ENCODE results near the gene SCYGR8. TPM values are rescaled to one million over a fixed set of nuclear protein-coding genes. Genes with fewer than 3 reads are reported as not detected.
A peak's percentile ranks its signal among the peaks of the same experiment; 100 is the strongest.

SCYGR8 gene
- polyA plus RNA-seq, 2 donors = not detected

DNA sequence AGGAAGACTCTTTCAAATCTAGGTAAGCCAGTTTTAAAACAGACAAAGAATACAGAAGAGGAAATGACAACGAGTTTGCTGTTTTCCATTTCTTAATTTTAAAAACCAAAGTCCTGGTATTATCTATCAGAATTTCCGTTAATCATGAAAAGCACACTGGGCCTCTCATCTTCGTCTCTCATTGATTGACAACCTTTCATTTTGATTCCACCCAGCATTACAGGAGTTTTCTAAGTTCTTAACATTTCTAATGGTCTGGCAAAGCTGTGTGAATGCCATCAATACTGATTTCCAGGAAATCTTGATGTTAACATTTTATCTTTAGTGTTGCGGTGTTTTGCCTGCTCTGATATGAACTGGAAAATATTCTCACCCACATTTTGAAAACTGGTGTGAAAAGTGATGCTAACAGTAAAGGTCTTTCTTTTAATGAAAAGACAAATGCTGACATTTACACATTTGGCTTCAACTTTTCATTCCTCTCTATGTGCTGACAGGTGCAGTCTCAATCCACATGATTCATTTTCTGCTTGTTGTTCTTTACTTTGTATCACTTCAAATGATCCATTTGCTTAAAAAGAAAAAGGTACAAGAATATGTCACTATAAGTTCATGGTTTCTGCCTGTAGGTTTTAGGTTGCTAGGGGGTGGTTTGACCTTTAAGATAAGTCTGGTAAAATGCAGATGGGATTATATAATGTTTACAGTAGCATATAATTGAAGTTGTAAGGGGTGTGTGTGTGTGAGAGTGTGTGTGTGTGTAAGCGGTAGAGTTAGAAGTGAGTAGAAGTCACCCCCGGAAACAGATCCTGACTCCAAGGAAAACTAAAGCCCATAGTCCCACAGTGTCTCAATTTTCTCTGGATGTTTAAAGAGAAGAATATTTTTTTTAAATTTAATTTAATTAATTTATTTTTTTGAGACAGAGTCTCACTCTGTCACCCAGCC lies 29.5 kb downstream of the SCYGR8 start:
- Histone ChIP-seq H3K4me3 (ENCODE audit: low read depth in 1 of 2, low read length in 2 of 2) (no peak overlapping the region), H3K4me1 (ENCODE audit: control insufficient read depth in 2 of 2, insufficient read depth in 2 of 2, low read length in 1 of 2) (no peaks in the 10 kb centered on the region), H3K9me3 (ENCODE audit: control insufficient read depth in 2 of 2, insufficient read depth in 1 of 2, low read depth in 1 of 2, low read length in 1 of 2) (peaks cover 0 to 2% of the 10 kb centered on the region in 2 donors), H3K27me3 (ENCODE audit: control insufficient read depth in 1 of 2, insufficient read depth in 2 of 2, low read length in 2 of 2) (no peaks in the 10 kb centered on the region), H3K36me3 (ENCODE audit: control insufficient read depth in 2 of 2, insufficient read depth in 2 of 2, low read length in 1 of 2) (no peaks in the 10 kb centered on the region), H3K27ac (ENCODE audit: low read depth in 2 of 2, low read length in 1 of 2) (no peak overlapping the region)
- 80 to 82% methylated on average over 6 of the region's 6 CpGs for WGBS, 2 donors

DNA sequence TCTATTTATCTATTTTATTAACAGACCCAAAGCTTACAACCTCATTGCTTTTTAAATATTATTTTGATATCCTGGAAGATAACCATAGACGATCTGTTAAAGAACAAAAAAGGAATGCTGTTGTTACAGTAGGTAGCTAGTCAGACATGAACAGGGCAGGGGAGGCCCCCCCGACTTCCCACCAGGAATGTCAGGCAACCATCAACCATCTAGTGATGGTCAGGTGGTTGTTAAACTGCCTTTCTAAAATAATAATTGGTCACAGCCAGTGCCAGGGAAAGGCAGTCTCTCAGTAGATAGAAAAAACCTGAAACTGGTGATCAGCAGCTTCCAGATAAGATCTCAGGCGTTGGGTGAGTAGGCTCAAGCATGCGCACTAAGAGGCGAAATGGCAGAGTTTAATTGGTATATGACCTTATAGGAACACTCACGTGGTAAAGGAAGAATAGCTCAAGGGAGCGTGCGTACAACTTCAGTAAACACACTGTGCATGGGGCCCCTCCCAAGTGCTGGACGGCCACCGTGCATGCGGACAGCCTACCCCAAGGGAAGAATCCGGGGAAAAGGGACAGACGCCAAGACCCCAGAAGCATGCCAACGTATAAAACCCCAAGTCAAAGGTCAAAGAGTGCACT lies 35.4 kb downstream of the SCYGR8 start:
- Histone ChIP-seq H3K4me1 (ENCODE audit: control insufficient read depth in 2 of 2, insufficient read depth in 2 of 2, low read length in 1 of 2) (no peaks in the 10 kb centered on the region), H3K4me3 (ENCODE audit: low read depth in 1 of 2, low read length in 2 of 2) (no peak overlapping the region), H3K36me3 (ENCODE audit: control insufficient read depth in 2 of 2, insufficient read depth in 2 of 2, low read length in 1 of 2) (no peaks in the 10 kb centered on the region), H3K9me3 (ENCODE audit: control insufficient read depth in 2 of 2, insufficient read depth in 1 of 2, low read depth in 1 of 2, low read length in 1 of 2) (no peaks in the 10 kb centered on the region), H3K27ac (ENCODE audit: low read depth in 2 of 2, low read length in 1 of 2) (no peak overlapping the region), H3K27me3 (ENCODE audit: control insufficient read depth in 1 of 2, insufficient read depth in 2 of 2, low read length in 2 of 2) (no peaks in the 10 kb centered on the region)
- WGBS, 2 donors = 62 to 63% methylated on average over 14 of the region's 14 CpGs

- Histone ChIP-seq H3K27me3 (ENCODE audit: control insufficient read depth in 1 of 2, insufficient read depth in 2 of 2, low read length in 2 of 2) (no peaks in the 10 kb centered on the region), H3K36me3 (ENCODE audit: control insufficient read depth in 2 of 2, insufficient read depth in 2 of 2, low read length in 1 of 2) (no peaks in the 10 kb centered on the region), H3K27ac (ENCODE audit: low read depth in 2 of 2, low read length in 1 of 2) (no peak overlapping the region), H3K4me3 (ENCODE audit: low read depth in 1 of 2, low read length in 2 of 2) (no peak overlapping the region), H3K9me3 (ENCODE audit: control insufficient read depth in 2 of 2, insufficient read depth in 1 of 2, low read depth in 1 of 2, low read length in 1 of 2) (no peaks in the 10 kb centered on the region), H3K4me1 (ENCODE audit: control insufficient read depth in 2 of 2, insufficient read depth in 2 of 2, low read length in 1 of 2) (no peaks in the 10 kb centered on the region)
- WGBS, 2 donors = 78 to 87% methylated on average over 8 of the region's 8 CpGs
These were observed 36.1 kb downstream of the SCYGR8 start for GRCh38 chr2:227781841-227782240.

GRCh38 chr2:227782804-227783203 lies 37.1 kb downstream of the SCYGR8 start:
- H3K27ac ChIP-seq (ENCODE audit: low read depth in 2 of 2, low read length in 1 of 2) = no peak overlapping the region

GRCh38 chr2:227783404-227784138 lies 37.9 kb downstream of the SCYGR8 start:
- Histone ChIP-seq H3K27me3 (ENCODE audit: control insufficient read depth in 1 of 2, insufficient read depth in 2 of 2, low read length in 2 of 2) (no peaks in the 10 kb centered on the region), H3K4me1 (ENCODE audit: control insufficient read depth in 2 of 2, insufficient read depth in 2 of 2, low read length in 1 of 2) (peaks cover 0 to 2% of the 10 kb centered on the region in 2 donors), H3K27ac (ENCODE audit: low read depth in 2 of 2, low read length in 1 of 2) (no peak overlapping the region), H3K4me3 (ENCODE audit: low read depth in 1 of 2, low read length in 2 of 2) (no peak overlapping the region), H3K36me3 (ENCODE audit: control insufficient read depth in 2 of 2, insufficient read depth in 2 of 2, low read length in 1 of 2) (no peaks in the 10 kb centered on the region), H3K9me3 (ENCODE audit: control insufficient read depth in 2 of 2, insufficient read depth in 1 of 2, low read depth in 1 of 2, low read length in 1 of 2) (no peaks in the 10 kb centered on the region)
- WGBS, 2 donors = 82 to 87% methylated on average over 12 of the region's 12 CpGs

More at GRCh38 chr2:227782804-227783203, 37.1 kb downstream of the SCYGR8 start:
- no peaks in the 10 kb centered on the region for H3K4me1 ChIP-seq (ENCODE audit: control insufficient read depth in 2 of 2, insufficient read depth in 2 of 2, low read length in 1 of 2)
- WGBS, 2 donors = 83 to 88% methylated on average over 5 of the region's 5 CpGs
- H3K4me3 ChIP-seq (ENCODE audit: low read depth in 1 of 2, low read length in 2 of 2) = no peak overlapping the region
- H3K36me3 ChIP-seq (ENCODE audit: control insufficient read depth in 2 of 2, insufficient read depth in 2 of 2, low read length in 1 of 2) = no peaks in the 10 kb centered on the region
- H3K9me3 ChIP-seq (ENCODE audit: control insufficient read depth in 2 of 2, insufficient read depth in 1 of 2, low read depth in 1 of 2, low read length in 1 of 2) = no peaks in the 10 kb centered on the region
- no peaks in the 10 kb centered on the region for H3K27me3 ChIP-seq (ENCODE audit: control insufficient read depth in 1 of 2, insufficient read depth in 2 of 2, low read length in 2 of 2)

- WGBS, 2 donors = 19 to 42% methylated on average over 1 of the region's 1 CpG
- H3K36me3 ChIP-seq (ENCODE audit: control insufficient read depth in 2 of 2, insufficient read depth in 2 of 2, low read length in 1 of 2) = no peaks in the 10 kb centered on the region
- no peaks in the 10 kb centered on the region for H3K9me3 ChIP-seq (ENCODE audit: control insufficient read depth in 2 of 2, insufficient read depth in 1 of 2, low read depth in 1 of 2, low read length in 1 of 2)
- H3K27ac ChIP-seq (ENCODE audit: low read depth in 2 of 2, low read length in 1 of 2) = no peak overlapping the region
- H3K4me1 ChIP-seq (ENCODE audit: control insufficient read depth in 2 of 2, insufficient read depth in 2 of 2, low read length in 1 of 2) = peaks cover 0 to 2% of the 10 kb centered on the region in 2 donors
- H3K4me3 ChIP-seq (ENCODE audit: low read depth in 1 of 2, low read length in 2 of 2) = no peak overlapping the region
- H3K27me3 ChIP-seq (ENCODE audit: control insufficient read depth in 1 of 2, insufficient read depth in 2 of 2, low read length in 2 of 2) = no peaks in the 10 kb centered on the region
These were observed 39.6 kb downstream of the SCYGR8 start for GRCh38 chr2:227785293-227785692.

GRCh38 chr2:227788561-227789018 lies 42.9 kb downstream of the SCYGR8 start:
- peak overlapping the region in 1 of 2 donors; percentile 65 for H3K27ac ChIP-seq (ENCODE audit: low read depth in 2 of 2, low read length in 1 of 2)
- H3K27me3 ChIP-seq (ENCODE audit: control insufficient read depth in 1 of 2, insufficient read depth in 2 of 2, low read length in 2 of 2) = no peaks in the 10 kb centered on the region
- H3K4me3 ChIP-seq (ENCODE audit: low read depth in 1 of 2, low read length in 2 of 2) = no peak overlapping the region
- WGBS, 2 donors = 53 to 64% methylated on average over 4 of the region's 4 CpGs
- H3K36me3 ChIP-seq (ENCODE audit: control insufficient read depth in 2 of 2, insufficient read depth in 2 of 2, low read length in 1 of 2) = no peaks in the 10 kb centered on the region
- peaks cover 0 to 2% of the 10 kb centered on the region in 2 donors for H3K4me1 ChIP-seq (ENCODE audit: control insufficient read depth in 2 of 2, insufficient read depth in 2 of 2, low read length in 1 of 2)
- H3K9me3 ChIP-seq (ENCODE audit: control insufficient read depth in 2 of 2, insufficient read depth in 1 of 2, low read depth in 1 of 2, low read length in 1 of 2) = no peaks in the 10 kb centered on the region

- Histone ChIP-seq H3K9me3 (ENCODE audit: control insufficient read depth in 2 of 2, insufficient read depth in 1 of 2, low read depth in 1 of 2, low read length in 1 of 2) (no peaks in the 10 kb centered on the region), H3K36me3 (ENCODE audit: control insufficient read depth in 2 of 2, insufficient read depth in 2 of 2, low read length in 1 of 2) (no peaks in the 10 kb centered on the region), H3K27me3 (ENCODE audit: control insufficient read depth in 1 of 2, insufficient read depth in 2 of 2, low read length in 2 of 2) (no peaks in the 10 kb centered on the region), H3K27ac (ENCODE audit: low read depth in 2 of 2, low read length in 1 of 2) (no peak overlapping the region), H3K4me1 (ENCODE audit: control insufficient read depth in 2 of 2, insufficient read depth in 2 of 2, low read length in 1 of 2) (peaks cover 0 to 2% of the 10 kb centered on the region in 2 donors), H3K4me3 (ENCODE audit: low read depth in 1 of 2, low read length in 2 of 2) (no peak overlapping the region)
- WGBS, 2 donors = 71% methylated on average over 4 of the region's 4 CpGs
These were observed 44.1 kb downstream of the SCYGR8 start for GRCh38 chr2:227789803-227790202.

GRCh38 chr2:227793148-227793712 lies 47.5 kb downstream of the SCYGR8 start:
- Histone ChIP-seq H3K4me3 (ENCODE audit: low read depth in 1 of 2, low read length in 2 of 2) (no peak overlapping the region), H3K4me1 (ENCODE audit: control insufficient read depth in 2 of 2, insufficient read depth in 2 of 2, low read length in 1 of 2) (peaks cover 0 to under 1% of the 10 kb centered on the region in 2 donors), H3K9me3 (ENCODE audit: control insufficient read depth in 2 of 2, insufficient read depth in 1 of 2, low read depth in 1 of 2, low read length in 1 of 2) (no peaks in the 10 kb centered on the region), H3K36me3 (ENCODE audit: control insufficient read depth in 2 of 2, insufficient read depth in 2 of 2, low read length in 1 of 2) (no peaks in the 10 kb centered on the region), H3K27ac (ENCODE audit: low read depth in 2 of 2, low read length in 1 of 2) (peak overlapping the region in 1 of 2 donors; percentile 19), H3K27me3 (ENCODE audit: control insufficient read depth in 1 of 2, insufficient read depth in 2 of 2, low read length in 2 of 2) (no peaks in the 10 kb centered on the region)
- 83 to 88% methylated on average over 5 of the region's 5 CpGs for WGBS, 2 donors

Data from esophagus (tissue), 2 donors.